Measurements from ENCODE around the gene PRRT4.

PRRT4 gene

GRCh38 chr7:128307061-128307460 lies 54.4 kb downstream of the PRRT4 start:
- Histone ChIP-seq H3K36me3 (ENCODE audit: control insufficient read depth, insufficient read depth, low read length) (peaks cover 17% of the 10 kb centered on the region), H3K4me3 (replicated peaks; ENCODE audit: low read depth, low read length) (no peak overlapping the region)

GRCh38 chr7:128304212-128304611 lies 57.3 kb downstream of the PRRT4 start:
- Histone ChIP-seq H3K27me3 (replicated peaks; ENCODE audit: control insufficient read depth, insufficient read depth, low read length) (no peaks in the 10 kb centered on the region), H3K4me3 (replicated peaks; ENCODE audit: low read depth, low read length) (no peak overlapping the region), H3K36me3 (ENCODE audit: control insufficient read depth, insufficient read depth, low read length) (peaks cover 13% of the 10 kb centered on the region)
- TF ChIP-seq CTCF (IDR thresholded peaks at IDR 0.05; ENCODE audit: insufficient read depth, low read length, poor library complexity, severe bottlenecking): no peak
- DNase-seq (ENCODE audit: extremely low read depth, insufficient read length): no peak

More at GRCh38 chr7:128307061-128307460, 54.4 kb downstream of the PRRT4 start:
- TF ChIP-seq CTCF (IDR thresholded peaks at IDR 0.05; ENCODE audit: insufficient read depth, low read length, poor library complexity, severe bottlenecking): no peak
- no peak for DNase-seq (ENCODE audit: extremely low read depth, insufficient read length)
- no peaks in the 10 kb centered on the region for H3K27me3 ChIP-seq (replicated peaks; ENCODE audit: control insufficient read depth, insufficient read depth, low read length)

GRCh38 chr7:128303643-128304042 lies 57.8 kb downstream of the PRRT4 start:
- Histone ChIP-seq H3K36me3 (ENCODE audit: control insufficient read depth, insufficient read depth, low read length) (peaks cover 13% of the 10 kb centered on the region), H3K4me3 (replicated peaks; ENCODE audit: low read depth, low read length) (no peak overlapping the region), H3K27me3 (replicated peaks; ENCODE audit: control insufficient read depth, insufficient read depth, low read length) (no peaks in the 10 kb centered on the region)
- no peak for DNase-seq (ENCODE audit: extremely low read depth, insufficient read length)
- no peak for TF ChIP-seq CTCF (IDR thresholded peaks at IDR 0.05; ENCODE audit: insufficient read depth, low read length, poor library complexity, severe bottlenecking)

- no peaks in the 10 kb centered on the region for H3K27me3 ChIP-seq (replicated peaks; ENCODE audit: control insufficient read depth, insufficient read depth, low read length)
- no peak overlapping the region for H3K4me3 ChIP-seq (replicated peaks; ENCODE audit: low read depth, low read length)
- DNase-seq (ENCODE audit: extremely low read depth, insufficient read length): no peak
- H3K36me3 ChIP-seq (ENCODE audit: control insufficient read depth, insufficient read depth, low read length): peaks cover 11% of the 10 kb centered on the region
- no peak for TF ChIP-seq CTCF (IDR thresholded peaks at IDR 0.05; ENCODE audit: insufficient read depth, low read length, poor library complexity, severe bottlenecking)
Measured at GRCh38 chr7:128303133-128303532, 58.4 kb downstream of the PRRT4 start.

- DNase-seq (ENCODE audit: extremely low read depth, insufficient read length): no peak
- no peak for TF ChIP-seq CTCF (IDR thresholded peaks at IDR 0.05; ENCODE audit: insufficient read depth, low read length, poor library complexity, severe bottlenecking)
- H3K36me3 ChIP-seq (ENCODE audit: control insufficient read depth, insufficient read depth, low read length): peaks cover 11% of the 10 kb centered on the region
Measured at GRCh38 chr7:128302139-128302538, 59.4 kb downstream of the PRRT4 start.

More at GRCh38 chr7:128302139-128302538, 59.4 kb downstream of the PRRT4 start:
- no peaks in the 10 kb centered on the region for H3K27me3 ChIP-seq (replicated peaks; ENCODE audit: control insufficient read depth, insufficient read depth, low read length)
- no peak overlapping the region for H3K4me3 ChIP-seq (replicated peaks; ENCODE audit: low read depth, low read length)

Data from GM06990 (cell line).